Endothelial cell of umbilical vein (primary cell): Measurements from ENCODE around the gene MACROD2. TPM values are rescaled to one million over a fixed set of nuclear protein-coding genes. Genes with fewer than 3 reads are reported as not detected.

Experiments used
- BruUV-seq: library from RNA; stranded (reverse); fragments of 400-500 nt; replicated peaks from 2 replicates; lab custom pipeline; 2021; lab: Mats Ljungman, UMichigan
- CTCF ChIA-PET: fragments of 300-600, 350-600 bp; sonication (Branson Sonifier 250); formaldehyde crosslinking; loops from one replicate; lab custom pipeline; 2021; ENCODE audit warnings: antibody characterized with exemption, inconsistent platforms; lab: Charles Lee
- POLR2A ChIA-PET: fragments of 300-600, 350-600 bp; sonication (Branson Sonifier 250); formaldehyde crosslinking; loops from one replicate; lab custom pipeline; 2021; ENCODE audit warnings: antibody characterized with exemption, inconsistent platforms; lab: Charles Lee
- DNase-seq: peaks from one replicate; pipeline ENCODE4 v3.0.0-alpha.2; 2011; ENCODE audit warnings: low read depth, low spot score
- FAIRE-seq: peaks from 2 replicates; lab custom pipeline; 2011; peaks lifted over from hg19 to GRCh38; lab: Jason Lieb, UNC
- H2AFZ ChIP-seq: 2 replicates; pipeline ENCODE4 v1.6.0; 2012; ENCODE audit warnings: low read depth, low read length, control low read depth, inconsistent platforms
- H3K27ac ChIP-seq: 2 replicates; pipeline ENCODE4 v1.5.1; 2011; ENCODE audit warnings: low read depth, mild to moderate bottlenecking, control low read depth, low read length, moderate library complexity; ENCODE audit not compliant: insufficient read depth
- H3K27me3 ChIP-seq, 2 experiments: 2 replicates each; pipeline versions ENCODE4 v1.6.0 to v1.6.1; 2011; ENCODE audit warnings: low read length in 2 of 2, mixed read lengths in 1 of 2; ENCODE audit not compliant: control insufficient read depth in 2 of 2, insufficient read depth in 2 of 2
- H3K36me3 ChIP-seq, 2 experiments: 2 replicates in 1 of 2; 3 replicates in 1 of 2; pipeline ENCODE4 v1.5.1; 2011; ENCODE audit warnings: low read length in 2 of 2, mild to moderate bottlenecking in 1 of 2, moderate library complexity in 1 of 2; ENCODE audit not compliant: control insufficient read depth in 2 of 2, insufficient read depth in 2 of 2; ENCODE audit errors: extremely low read depth in 1 of 2
- H3K4me1 ChIP-seq: 3 replicates; pipeline ENCODE4 v1.5.1; 2011; ENCODE audit warnings: mild to moderate bottlenecking, low read length; ENCODE audit not compliant: control insufficient read depth, insufficient read depth; ENCODE audit errors: extremely low read depth
- H3K4me2 ChIP-seq: 2 replicates; pipeline ENCODE4 v1.6.1; 2011; ENCODE audit warnings: low read length, control low read depth, mixed read lengths; ENCODE audit not compliant: insufficient read depth
- H3K4me3 ChIP-seq, 3 experiments: fragments of 200-600 bp in 1 of 3; sonication (generic), shearing (Covaris generic) in 1 of 3; replicated peaks in 1 of 3; 2 replicates each; pipeline ENCODE4 v1.5.1; 2011 to 2016; ENCODE audit warnings: control low read depth in 3 of 3, low read length in 3 of 3, mild to moderate bottlenecking in 2 of 3, inconsistent platforms in 1 of 3, low read depth in 1 of 3, moderate library complexity in 1 of 3; ENCODE audit not compliant: insufficient read depth in 1 of 3
- H3K79me2 ChIP-seq: 2 replicates; pipeline ENCODE4 v1.6.0; 2012; ENCODE audit warnings: low read length, inconsistent platforms; ENCODE audit not compliant: control insufficient read depth, insufficient read depth
- H3K9ac ChIP-seq: replicated peaks from 2 replicates; pipeline ENCODE3; 2011; ENCODE audit warnings: low read length, control low read depth; ENCODE audit not compliant: insufficient read depth; ENCODE audit errors: extremely low read depth
- H3K9me1 ChIP-seq: replicated peaks from 3 replicates; pipeline ENCODE4 v1.6.0; 2011; ENCODE audit warnings: mild to moderate bottlenecking, low read length; ENCODE audit not compliant: control insufficient read depth, insufficient read depth; ENCODE audit errors: extremely low read depth
- H3K9me3 ChIP-seq: replicated peaks from 2 replicates; pipeline ENCODE4 v1.5.1; 2012; ENCODE audit warnings: low read length, inconsistent platforms; ENCODE audit not compliant: control insufficient read depth, insufficient read depth
- H4K20me1 ChIP-seq: replicated peaks from 2 replicates; pipeline ENCODE3; 2011; ENCODE audit warnings: mild to moderate bottlenecking, low read length; ENCODE audit not compliant: control insufficient read depth, insufficient read depth; ENCODE audit errors: extremely low read depth
- EZH2 ChIP-seq: IDR thresholded peaks from 2 replicates; pipeline ENCODE4 v1.6.1; 2012; ENCODE audit warnings: borderline replicate concordance, low read depth, mild to moderate bottlenecking, moderate library complexity, low read length, inconsistent platforms; ENCODE audit not compliant: severe bottlenecking
- FOS ChIP-seq: IDR thresholded peaks from 2 replicates; pipeline ENCODE4 v1.6.1; 2011; ENCODE audit warnings: mild to moderate bottlenecking, low read length, moderate library complexity, borderline replicate concordance; ENCODE audit not compliant: insufficient read depth
- GATA2 ChIP-seq: IDR thresholded peaks from 2 replicates; pipeline ENCODE4 v1.7.0; 2011; ENCODE audit warnings: low read depth, mild to moderate bottlenecking, moderate library complexity, mixed read lengths, low read length; ENCODE audit not compliant: insufficient read length, insufficient read depth
- JUN ChIP-seq: IDR thresholded peaks from 2 replicates; pipeline ENCODE4 v1.6.1; 2011; ENCODE audit warnings: borderline replicate concordance, low read depth; ENCODE audit not compliant: insufficient read length, insufficient read depth
- MYC ChIP-seq: IDR thresholded peaks from one replicate; pipeline ENCODE4 v1.6.1; 2011; ENCODE audit warnings: mild to moderate bottlenecking, low read depth, low read length
- POLR2A ChIP-seq: IDR thresholded peaks from 2 replicates; pipeline ENCODE4 v1.6.1; 2012; ENCODE audit warnings: low read depth, mild to moderate bottlenecking, control low read depth, low read length
- POLR2AphosphoS5 ChIP-seq: IDR thresholded peaks from 2 replicates; pipeline ENCODE4 v1.6.1; 2012; ENCODE audit warnings: low read depth, mild to moderate bottlenecking, control low read depth, low read length, moderate library complexity; ENCODE audit not compliant: insufficient read depth
- dilution Hi-C: fragments of 300-500 bp; cut with MboI; formaldehyde crosslinking; loops from one replicate; pipeline ENCODE4 v1.15.0; 2019; ENCODE audit warnings: low sequenced_read_pairs; ENCODE audit not compliant: extremely low pct_ligation_motif_present
- intact Hi-C: fragments of 100-400 bp; cut with micrococcal nuclease; formaldehyde crosslinking; loops from one replicate; pipeline ENCODE4 v1.10.0; 2022
- polyA plus RNA-seq, 4 experiments: library from polyadenylated mRNA; depleted of rRNA in 3 of 4; stranded (reverse) in 3 of 4; unstranded in 1 of 4; fragments of >200 nt; gene quantifications; 2 replicates each; pipeline versions ENCODE4 v1.2.1 to v1.2.3, GENCODE V29; 2011 to 2012; ENCODE audit warnings: missing spikeins in 1 of 4
- total RNA-seq: library from RNA; stranded (reverse); gene quantifications from 2 replicates; pipeline ENCODE4 v1.2.3, GENCODE V29; 2021
- TF ChIP-seq, protein P1 (sequence below), 2 donors: IDR thresholded peaks; 1 replicate in 1 of 2; 2 replicates in 1 of 2; pipeline ENCODE4 v1.5.1; 2011; ENCODE audit warnings: low read length in 2 of 2, mild to moderate bottlenecking in 2 of 2, moderate library complexity in 2 of 2, control low read depth in 1 of 2, inconsistent platforms in 1 of 2, low read depth in 1 of 2; ENCODE audit not compliant: insufficient read depth in 1 of 2; ENCODE audit errors: extremely low read depth in 1 of 2

The MACROD2 gene
- total and polyA plus RNA-seq, 2 donors (not counting 3 experiments of a cell fraction or from before 2014, with no cell fraction given): 0.11 to 0.73 TPM

DNA sequence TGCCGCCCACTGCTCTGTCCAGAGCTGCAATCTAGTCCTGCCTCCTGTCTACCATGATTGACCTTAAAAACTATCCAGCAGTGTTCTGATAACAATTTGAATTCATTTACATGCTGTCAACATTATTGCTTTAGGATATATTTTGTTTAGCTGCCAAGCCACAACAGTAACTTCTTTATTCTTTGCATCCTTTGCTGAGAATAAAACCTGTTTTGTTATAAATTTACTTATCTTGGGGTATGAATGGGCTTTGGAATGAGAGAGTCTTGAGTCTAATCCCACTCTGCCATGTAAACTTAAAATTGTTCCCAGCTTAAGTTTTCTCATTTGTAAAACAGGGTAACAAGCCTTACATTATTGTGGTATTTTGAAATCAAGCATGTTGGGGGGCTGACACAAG is 225.7 kb downstream of the MACROD2 start:
- Histone ChIP-seq H3K4me1 (no peaks in the 10 kb centered on the region), H3K9ac (no peak overlapping the region), H3K27ac (no peak overlapping the region), H3K4me3 (no peak overlapping the region), H2AFZ (no peak overlapping the region), H3K4me2 (no peak overlapping the region), H3K79me2 (no peaks in the 10 kb centered on the region), H3K36me3 (no peaks in the 10 kb centered on the region), H3K9me3 (no peaks in the 10 kb centered on the region), H3K27me3 (no peaks in the 10 kb centered on the region), H3K9me1 (no peaks in the 10 kb centered on the region), H4K20me1 (no peaks in the 10 kb centered on the region)
- POLR2A ChIA-PET: no interaction called here
- CTCF ChIA-PET: no interaction called here
- no peak for TF ChIP-seq EZH2
- no peak for TF ChIP-seq MYC
- no peak for TF ChIP-seq POLR2AphosphoS5
- TF ChIP-seq GATA2: no peak
- TF ChIP-seq, protein P1, sequence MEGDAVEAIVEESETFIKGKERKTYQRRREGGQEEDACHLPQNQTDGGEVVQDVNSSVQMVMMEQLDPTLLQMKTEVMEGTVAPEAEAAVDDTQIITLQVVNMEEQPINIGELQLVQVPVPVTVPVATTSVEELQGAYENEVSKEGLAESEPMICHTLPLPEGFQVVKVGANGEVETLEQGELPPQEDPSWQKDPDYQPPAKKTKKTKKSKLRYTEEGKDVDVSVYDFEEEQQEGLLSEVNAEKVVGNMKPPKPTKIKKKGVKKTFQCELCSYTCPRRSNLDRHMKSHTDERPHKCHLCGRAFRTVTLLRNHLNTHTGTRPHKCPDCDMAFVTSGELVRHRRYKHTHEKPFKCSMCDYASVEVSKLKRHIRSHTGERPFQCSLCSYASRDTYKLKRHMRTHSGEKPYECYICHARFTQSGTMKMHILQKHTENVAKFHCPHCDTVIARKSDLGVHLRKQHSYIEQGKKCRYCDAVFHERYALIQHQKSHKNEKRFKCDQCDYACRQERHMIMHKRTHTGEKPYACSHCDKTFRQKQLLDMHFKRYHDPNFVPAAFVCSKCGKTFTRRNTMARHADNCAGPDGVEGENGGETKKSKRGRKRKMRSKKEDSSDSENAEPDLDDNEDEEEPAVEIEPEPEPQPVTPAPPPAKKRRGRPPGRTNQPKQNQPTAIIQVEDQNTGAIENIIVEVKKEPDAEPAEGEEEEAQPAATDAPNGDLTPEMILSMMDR (IDR thresholded peaks at IDR 0.05; ENCODE audit: extremely low read depth in 1 of 2, insufficient read depth in 1 of 2, low read depth in 1 of 2, low read length in 2 of 2): no peak
- FAIRE-seq (no peak), DNase-seq (no peak)
- dilution Hi-C loops (no loop called here), intact Hi-C loops (no loop called here)
- no TSS peak for BruUV-seq

- intact Hi-C loops (no loop called here), dilution Hi-C loops (no loop called here)
- CTCF ChIA-PET: no interaction called here
- no peaks in the 10 kb centered on the region for H3K36me3 ChIP-seq
- POLR2A ChIA-PET: no interaction called here
- no peak overlapping the region for H3K4me3 ChIP-seq
- no peaks in the 10 kb centered on the region for H3K9me1 ChIP-seq
- H3K79me2 ChIP-seq: no peaks in the 10 kb centered on the region
- no peaks in the 10 kb centered on the region for H3K9me3 ChIP-seq
- H4K20me1 ChIP-seq: no peaks in the 10 kb centered on the region
- no peak overlapping the region for H3K9ac ChIP-seq
- no TSS peak for BruUV-seq
- DNase-seq (no peak), FAIRE-seq (no peak)
- H3K4me2 ChIP-seq: no peak overlapping the region
- TF ChIP-seq POLR2AphosphoS5 (no peak), GATA2 (no peak), EZH2 (no peak), FOS (no peak), POLR2A (no peak), JUN (no peak)
- TF ChIP-seq, protein P1 (IDR thresholded peaks at IDR 0.05; ENCODE audit: extremely low read depth in 1 of 2, insufficient read depth in 1 of 2, low read depth in 1 of 2, low read length in 2 of 2): no peak
- no peak overlapping the region for H2AFZ ChIP-seq
- no peaks in the 10 kb centered on the region for H3K27me3 ChIP-seq
- H3K27ac ChIP-seq: no peak overlapping the region
- no peaks in the 10 kb centered on the region for H3K4me1 ChIP-seq
Measured at GRCh38 chr20:14223806-14224205, 228.5 kb downstream of the MACROD2 start.
